Panc1 (cell line): ENCODE data around the gene VWA5B1.

Experiments used
- POLR2AphosphoS5 ChIP-seq: IDR thresholded peaks from 2 replicates; pipeline ENCODE4 v1.6.1; 2012; ENCODE audit warnings: mild to moderate bottlenecking, low read depth, low read length, moderate library complexity
- SIN3A ChIP-seq: IDR thresholded peaks from 2 replicates; pipeline ENCODE4 v1.6.1; 2012; ENCODE audit warnings: low read depth, mild to moderate bottlenecking, low read length, moderate library complexity, borderline replicate concordance; ENCODE audit not compliant: insufficient read depth
- TCF7L2 ChIP-seq: IDR thresholded peaks from 2 replicates; pipeline ENCODE4 v1.6.1; 2011; ENCODE audit warnings: mild to moderate bottlenecking, low read depth, low read length, inconsistent platforms
- TF ChIP-seq, protein P1 (sequence below): fragments of 450-650 bp; IDR thresholded peaks from 2 replicates; pipeline ENCODE4 v1.5.1; 2017; ENCODE audit warnings: mild to moderate bottlenecking
- TF ChIP-seq, protein P2 (sequence below), 2 experiments: IDR thresholded peaks; 2 replicates each; pipeline ENCODE4 v1.6.1; 2011 to 2012; ENCODE audit warnings: low read depth in 2 of 2, control low read depth in 1 of 2, low read length in 1 of 2, mild to moderate bottlenecking in 1 of 2, moderate library complexity in 1 of 2; ENCODE audit not compliant: insufficient read depth in 1 of 2

DNA sequence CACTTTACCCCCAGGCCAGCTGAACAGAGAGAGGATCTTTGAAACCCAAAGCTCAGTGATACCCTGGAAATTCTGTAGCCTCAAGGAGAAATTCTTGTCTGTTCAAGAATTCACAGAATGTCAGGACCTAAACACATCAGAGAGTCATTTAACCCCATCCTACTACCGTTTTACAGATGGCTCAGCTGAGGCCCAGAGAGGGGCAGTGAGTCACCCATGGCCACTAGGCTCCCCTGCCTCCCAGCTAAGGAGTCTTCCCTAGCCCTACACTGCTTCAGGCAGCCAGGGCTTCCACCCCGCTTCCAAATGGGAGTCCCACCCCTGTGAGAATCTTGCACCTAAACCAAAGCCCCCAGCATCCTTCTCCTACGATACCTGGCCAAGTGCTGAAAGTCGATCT is 28.3 kb downstream of the VWA5B1 start:
- TF ChIP-seq, protein P1, sequence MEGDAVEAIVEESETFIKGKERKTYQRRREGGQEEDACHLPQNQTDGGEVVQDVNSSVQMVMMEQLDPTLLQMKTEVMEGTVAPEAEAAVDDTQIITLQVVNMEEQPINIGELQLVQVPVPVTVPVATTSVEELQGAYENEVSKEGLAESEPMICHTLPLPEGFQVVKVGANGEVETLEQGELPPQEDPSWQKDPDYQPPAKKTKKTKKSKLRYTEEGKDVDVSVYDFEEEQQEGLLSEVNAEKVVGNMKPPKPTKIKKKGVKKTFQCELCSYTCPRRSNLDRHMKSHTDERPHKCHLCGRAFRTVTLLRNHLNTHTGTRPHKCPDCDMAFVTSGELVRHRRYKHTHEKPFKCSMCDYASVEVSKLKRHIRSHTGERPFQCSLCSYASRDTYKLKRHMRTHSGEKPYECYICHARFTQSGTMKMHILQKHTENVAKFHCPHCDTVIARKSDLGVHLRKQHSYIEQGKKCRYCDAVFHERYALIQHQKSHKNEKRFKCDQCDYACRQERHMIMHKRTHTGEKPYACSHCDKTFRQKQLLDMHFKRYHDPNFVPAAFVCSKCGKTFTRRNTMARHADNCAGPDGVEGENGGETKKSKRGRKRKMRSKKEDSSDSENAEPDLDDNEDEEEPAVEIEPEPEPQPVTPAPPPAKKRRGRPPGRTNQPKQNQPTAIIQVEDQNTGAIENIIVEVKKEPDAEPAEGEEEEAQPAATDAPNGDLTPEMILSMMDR, result no peak
- TF ChIP-seq, protein P2, sequence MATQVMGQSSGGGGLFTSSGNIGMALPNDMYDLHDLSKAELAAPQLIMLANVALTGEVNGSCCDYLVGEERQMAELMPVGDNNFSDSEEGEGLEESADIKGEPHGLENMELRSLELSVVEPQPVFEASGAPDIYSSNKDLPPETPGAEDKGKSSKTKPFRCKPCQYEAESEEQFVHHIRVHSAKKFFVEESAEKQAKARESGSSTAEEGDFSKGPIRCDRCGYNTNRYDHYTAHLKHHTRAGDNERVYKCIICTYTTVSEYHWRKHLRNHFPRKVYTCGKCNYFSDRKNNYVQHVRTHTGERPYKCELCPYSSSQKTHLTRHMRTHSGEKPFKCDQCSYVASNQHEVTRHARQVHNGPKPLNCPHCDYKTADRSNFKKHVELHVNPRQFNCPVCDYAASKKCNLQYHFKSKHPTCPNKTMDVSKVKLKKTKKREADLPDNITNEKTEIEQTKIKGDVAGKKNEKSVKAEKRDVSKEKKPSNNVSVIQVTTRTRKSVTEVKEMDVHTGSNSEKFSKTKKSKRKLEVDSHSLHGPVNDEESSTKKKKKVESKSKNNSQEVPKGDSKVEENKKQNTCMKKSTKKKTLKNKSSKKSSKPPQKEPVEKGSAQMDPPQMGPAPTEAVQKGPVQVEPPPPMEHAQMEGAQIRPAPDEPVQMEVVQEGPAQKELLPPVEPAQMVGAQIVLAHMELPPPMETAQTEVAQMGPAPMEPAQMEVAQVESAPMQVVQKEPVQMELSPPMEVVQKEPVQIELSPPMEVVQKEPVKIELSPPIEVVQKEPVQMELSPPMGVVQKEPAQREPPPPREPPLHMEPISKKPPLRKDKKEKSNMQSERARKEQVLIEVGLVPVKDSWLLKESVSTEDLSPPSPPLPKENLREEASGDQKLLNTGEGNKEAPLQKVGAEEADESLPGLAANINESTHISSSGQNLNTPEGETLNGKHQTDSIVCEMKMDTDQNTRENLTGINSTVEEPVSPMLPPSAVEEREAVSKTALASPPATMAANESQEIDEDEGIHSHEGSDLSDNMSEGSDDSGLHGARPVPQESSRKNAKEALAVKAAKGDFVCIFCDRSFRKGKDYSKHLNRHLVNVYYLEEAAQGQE (IDR thresholded peaks at IDR 0.05; ENCODE audit: insufficient read depth in 1 of 2, low read depth in 2 of 2, low read length in 1 of 2), result no peak
- TF ChIP-seq TCF7L2 (no peak), POLR2AphosphoS5 (no peak), SIN3A (no peak)
